Stimulated activated CD4-positive, alpha-beta T cell treated with anti-CD3 and anti-CD28 coated beads, Interleukin-2, amount 100 ng/mL, for 4 hours (primary cell): Measurements from ENCODE around the gene WDR72.

ENCODE experiments used
- DNase-seq: peaks from one replicate; pipeline ENCODE4 v3.0.0-alpha.2; 2020; ENCODE audit warnings: low read depth

Gene WDR72

DNA sequence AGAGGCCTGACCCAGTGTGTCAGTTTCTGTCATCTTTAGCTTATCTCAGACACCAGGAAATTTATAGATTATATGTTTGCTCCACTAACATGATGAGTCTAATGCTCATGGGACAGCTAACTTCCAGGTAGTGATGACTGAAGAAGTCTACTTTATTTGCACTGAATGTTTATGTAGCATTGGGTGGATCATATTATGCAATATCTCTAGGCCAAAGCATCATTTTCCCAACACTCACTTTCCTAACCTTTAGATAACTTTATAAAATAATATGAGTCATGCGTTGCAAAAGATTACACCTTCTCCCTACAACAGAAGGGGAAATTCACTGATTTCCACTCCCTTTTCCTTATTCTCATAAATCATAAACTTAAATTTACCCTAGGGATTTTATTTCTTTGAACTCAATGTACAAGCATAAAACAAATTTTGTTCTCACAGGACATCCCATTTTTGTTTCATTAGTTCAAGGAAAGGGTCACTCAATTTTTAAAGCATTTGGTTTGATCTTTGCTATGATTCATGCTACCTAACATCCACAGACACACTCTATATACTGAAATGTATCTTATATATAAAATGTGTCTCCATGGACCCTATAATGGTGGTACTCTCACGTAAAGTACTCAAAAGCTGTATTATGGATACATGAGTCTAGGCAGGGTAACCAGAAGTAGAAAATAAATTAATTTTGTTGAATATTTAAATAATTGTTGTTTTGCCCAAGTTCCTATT lies 225.2 kb downstream of the WDR72 start:
- no peak for DNase-seq

GRCh38 chr15:53530761-53531160 lies 228.7 kb downstream of the WDR72 start:
- DNase-seq = no peak

DNA sequence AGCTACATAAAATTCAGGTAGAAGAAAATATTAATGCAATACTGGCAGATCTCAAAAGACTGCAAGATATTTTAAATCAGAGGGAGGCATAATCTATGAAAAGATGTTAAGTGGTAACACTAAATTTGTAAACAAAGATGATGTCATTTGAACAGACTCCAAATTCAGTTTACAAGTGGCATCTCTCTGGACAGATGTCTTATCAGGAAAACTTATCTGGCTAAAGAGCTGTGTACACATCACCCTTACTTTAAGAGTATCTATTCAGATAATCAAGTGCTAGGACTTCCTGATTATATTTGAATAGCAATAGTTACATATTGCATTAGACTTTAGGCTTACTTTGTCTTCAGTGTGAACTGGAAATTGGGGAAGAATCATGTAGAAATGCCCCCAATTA lies 231.5 kb downstream of the WDR72 start:
- DNase-seq = no peak

- no peak for DNase-seq
Measured at GRCh38 chr15:53525894-53526293, 233.6 kb downstream of the WDR72 start.

DNA sequence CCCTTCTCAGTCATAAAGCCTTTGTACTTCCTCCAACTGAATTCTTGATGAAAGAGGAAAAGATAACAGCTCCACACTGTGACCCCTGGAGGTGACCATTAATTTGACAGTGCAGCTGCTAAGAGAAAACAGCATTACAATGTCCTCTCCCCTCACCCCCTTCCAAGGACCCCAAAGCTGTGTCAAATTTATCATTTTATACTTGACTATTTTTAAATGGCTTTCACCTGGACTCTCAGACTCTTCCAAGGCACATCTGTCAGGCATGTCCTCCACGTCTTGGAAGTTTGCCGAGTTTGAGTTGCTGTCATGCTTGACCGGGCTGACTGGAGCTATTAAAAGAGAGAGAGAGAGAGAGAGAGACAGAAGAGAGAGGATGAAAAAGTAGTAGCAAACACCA lies 236.5 kb downstream of the WDR72 start:
- DNase-seq = no peak

- DNase-seq = no peak
Measured at GRCh38 chr15:53520996-53521395, 238.5 kb downstream of the WDR72 start.

GRCh38 chr15:53513431-53513830 lies 246.0 kb downstream of the WDR72 start:
- DNase-seq = no peak

DNA sequence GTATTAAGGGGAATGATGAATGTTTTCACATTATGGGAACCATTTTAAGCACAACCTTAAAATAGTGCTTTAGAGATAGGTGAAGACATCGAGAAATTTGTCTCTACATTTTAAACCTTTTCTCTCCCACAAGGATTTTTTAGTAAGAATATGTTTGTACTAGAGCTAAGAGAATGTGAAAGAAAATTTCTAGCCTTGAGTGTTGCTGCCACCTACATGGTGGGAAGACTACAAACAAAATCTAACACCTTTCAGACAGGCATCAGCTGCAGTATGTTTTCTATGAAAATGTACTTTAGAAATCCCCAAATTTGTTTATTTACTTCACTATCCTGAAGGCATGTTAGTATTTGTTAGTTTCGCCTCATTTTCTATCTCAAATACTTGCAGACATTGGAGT lies 247.4 kb downstream of the WDR72 start:
- DNase-seq = no peak

GRCh38 chr15:53511175-53511574 lies 248.3 kb downstream of the WDR72 start:
- no peak for DNase-seq

GRCh38 chr15:53506370-53506769 lies 253.1 kb downstream of the WDR72 start:
- DNase-seq = no peak

DNA sequence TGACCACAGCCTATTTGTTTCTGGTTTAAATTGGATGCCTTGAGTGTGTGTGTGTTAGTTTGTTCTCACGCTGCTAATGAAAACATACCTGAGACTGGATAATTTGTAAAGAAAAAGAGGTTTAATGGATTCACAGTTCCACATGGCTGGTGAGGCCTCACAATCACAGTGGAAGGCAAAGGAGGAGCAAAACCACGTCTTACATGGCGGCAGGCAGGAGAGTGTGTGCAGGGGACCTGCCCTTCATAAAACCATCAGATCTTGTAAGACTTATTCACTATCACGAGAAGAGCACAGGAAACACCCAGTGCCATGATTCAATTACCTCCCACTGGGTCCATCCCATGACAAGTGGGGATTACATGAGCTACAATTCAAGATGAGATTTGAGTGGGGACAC lies 260.5 kb downstream of the WDR72 start:
- DNase-seq = no peak

GRCh38 chr15:53490341-53490740 lies 269.1 kb downstream of the WDR72 start:
- DNase-seq = no peak

DNA sequence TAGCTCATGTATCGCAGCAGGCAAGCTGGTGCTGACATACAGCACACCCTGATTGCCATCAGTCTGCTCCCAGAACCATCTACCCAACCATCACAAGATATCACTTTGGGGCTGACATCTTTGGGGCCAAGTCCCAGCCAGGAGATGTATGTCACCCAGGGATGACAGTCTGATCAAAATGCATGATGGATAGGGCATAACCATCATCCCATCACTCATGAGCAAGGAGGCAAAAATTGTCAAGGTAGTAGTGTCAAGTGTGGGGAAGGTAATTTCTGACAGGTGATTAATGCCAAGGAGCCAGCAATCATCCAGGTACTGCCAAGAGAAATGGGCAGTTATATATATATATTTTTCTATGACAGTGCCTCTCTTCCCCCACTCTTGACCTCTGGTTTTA lies 277.4 kb downstream of the WDR72 start:
- no peak for DNase-seq

GRCh38 chr15:53477981-53478766 lies 281.3 kb downstream of the WDR72 start:
- DNase-seq = no peak

DNA sequence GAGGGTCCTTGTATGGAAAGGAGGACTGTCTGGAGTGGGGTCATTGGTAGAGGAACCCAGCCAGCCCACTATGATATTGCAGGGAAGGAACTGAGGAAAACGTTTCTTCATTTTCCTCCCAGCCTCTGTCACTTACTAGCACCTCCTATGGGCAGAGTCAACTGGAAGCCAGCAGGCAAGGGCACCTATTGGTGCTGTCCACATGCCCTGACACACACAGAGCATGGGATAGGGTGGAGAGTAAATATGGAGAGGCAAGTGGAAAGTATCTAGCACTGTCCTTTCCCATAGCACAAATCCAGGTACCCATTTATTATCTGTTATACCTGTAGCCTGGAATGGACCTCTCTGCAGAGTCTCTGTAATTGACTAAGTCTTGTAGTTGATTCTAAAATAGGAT lies 285.6 kb downstream of the WDR72 start:
- DNase-seq = no peak

DNA sequence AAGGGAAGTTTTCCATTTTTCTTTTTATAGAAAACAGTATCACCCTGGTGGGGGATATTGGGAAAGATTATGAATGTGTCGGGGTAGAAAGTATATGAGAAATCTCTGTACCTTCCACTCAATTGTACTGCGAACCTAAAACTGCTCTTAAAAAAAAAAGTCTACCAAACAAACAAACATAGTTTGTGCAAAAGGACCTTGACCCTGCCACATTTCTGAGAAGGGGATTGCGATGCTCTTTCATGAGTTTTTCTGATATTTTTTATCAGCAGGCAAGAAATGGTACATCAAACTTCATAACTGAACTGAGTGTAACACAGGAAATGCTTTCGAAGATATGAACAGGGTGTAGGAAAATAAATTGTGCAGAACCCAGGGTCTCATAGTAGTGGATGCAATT lies 286.0 kb downstream of the WDR72 start:
- no peak for DNase-seq

DNA sequence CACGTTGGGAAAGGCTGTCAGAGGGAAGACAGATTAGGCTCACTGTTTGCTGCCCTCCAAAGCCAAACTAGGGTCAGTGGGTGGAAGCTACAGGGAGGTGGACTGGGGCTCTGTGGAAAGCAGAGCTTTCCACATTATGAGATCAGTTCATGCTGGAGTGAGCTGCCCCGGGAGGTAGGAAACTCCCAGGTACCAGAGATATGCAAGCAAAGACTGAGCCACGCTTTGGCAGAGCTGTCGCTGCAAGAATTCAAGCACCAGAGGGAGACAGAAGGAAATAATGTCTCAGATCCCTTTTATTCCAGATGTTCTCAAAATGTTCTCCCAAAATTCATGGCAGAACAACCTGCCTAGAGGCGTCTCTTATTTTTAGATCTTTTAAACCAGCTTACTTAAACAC lies 286.6 kb downstream of the WDR72 start:
- no peak for DNase-seq

GRCh38 chr15:53472210-53472609 lies 287.3 kb downstream of the WDR72 start:
- no peak for DNase-seq

- DNase-seq = no peak
Measured at GRCh38 chr15:53470743-53471142, 288.7 kb downstream of the WDR72 start.

DNA sequence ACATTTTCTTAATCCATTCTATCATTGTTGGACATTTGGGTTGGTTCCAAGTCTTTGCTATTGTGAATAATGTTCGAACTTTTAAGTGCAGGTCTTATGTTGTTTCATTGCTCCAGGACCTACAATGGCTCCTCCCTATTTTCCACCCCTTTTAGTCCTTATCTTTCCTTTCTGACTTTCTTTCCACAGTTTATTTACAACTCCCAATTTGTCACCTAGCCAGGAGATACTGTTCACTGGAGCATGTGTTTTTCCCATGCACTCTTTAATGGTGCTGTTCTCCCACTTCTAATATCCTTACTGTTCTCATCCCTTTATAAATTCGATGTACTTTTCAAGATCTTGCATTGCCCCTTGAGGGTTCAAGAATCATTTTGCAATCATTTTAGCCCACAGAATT lies 290.0 kb downstream of the WDR72 start:
- DNase-seq = no peak
